NCI-H2171 (cell line): ENCODE data around the gene TRPM2.

ENCODE experiments used
- DNase-seq: peaks from one replicate; lab custom pipeline; 2025; lab: John Stamatoyannopoulos, UW

The TRPM2 gene

GRCh38 chr21:44431300-44431699, 77.9 kb downstream of the TRPM2 start:
- no peak for DNase-seq

- no peak for DNase-seq
These were observed 79.7 kb downstream of the TRPM2 start for GRCh38 chr21:44432841-44433790.

- no peak for DNase-seq
These were observed 80.6 kb downstream of the TRPM2 start for GRCh38 chr21:44433791-44434567.

- DNase-seq, result no peak
These were observed 81.1 kb downstream of the TRPM2 start for GRCh38 chr21:44434568-44434925.

- no peak for DNase-seq
These were observed 81.7 kb downstream of the TRPM2 start for GRCh38 chr21:44434936-44435635.

DNA sequence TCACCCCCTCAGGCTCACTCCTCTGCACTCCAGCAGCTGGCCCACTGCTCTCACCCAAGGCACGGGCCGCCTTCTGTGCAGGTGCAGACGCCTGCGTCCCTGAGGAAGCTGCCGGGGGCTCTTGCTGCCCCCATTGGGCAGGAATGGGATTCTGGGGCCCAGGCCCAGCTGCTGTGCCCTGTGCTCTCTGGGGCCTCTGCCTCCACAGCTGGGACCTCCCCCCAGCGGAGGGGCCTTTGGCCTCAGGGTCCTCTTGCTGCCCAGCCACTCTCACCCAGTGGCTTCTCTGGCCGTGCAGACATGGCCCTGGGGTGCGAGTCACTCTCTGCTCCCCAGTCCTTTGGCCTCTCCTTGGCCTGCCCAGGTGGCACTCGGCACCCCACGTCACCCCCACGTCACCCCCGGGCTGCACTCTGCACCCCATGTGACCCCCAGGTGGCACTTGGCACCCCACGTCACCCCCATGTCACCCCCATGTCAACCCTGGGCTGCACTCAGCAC, 82.7 kb downstream of the TRPM2 start:
- no peak for DNase-seq

DNA sequence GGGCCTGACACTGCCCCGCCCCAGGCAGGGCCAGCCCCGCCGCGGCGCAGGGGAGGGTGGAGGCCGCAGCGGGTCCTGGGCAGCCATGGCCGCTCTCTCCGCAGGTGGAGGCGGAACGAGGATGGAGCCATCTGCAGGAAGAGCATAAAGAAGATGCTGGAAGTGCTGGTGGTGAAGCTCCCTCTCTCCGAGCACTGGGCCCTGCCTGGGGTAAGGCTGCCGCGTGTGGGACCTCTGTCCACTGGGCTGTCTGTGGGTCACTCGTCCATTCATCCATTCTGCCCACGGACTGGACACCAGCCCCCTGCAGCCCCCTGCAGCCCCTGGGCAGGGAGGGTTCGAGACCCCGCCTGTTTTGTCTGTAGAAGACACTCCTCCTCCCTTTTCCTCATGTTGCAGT, 83.5 kb downstream of the TRPM2 start:
- DNase-seq, result no peak

- DNase-seq, result no peak
These were observed 83.9 kb downstream of the TRPM2 start for GRCh38 chr21:44437371-44437695.

DNA sequence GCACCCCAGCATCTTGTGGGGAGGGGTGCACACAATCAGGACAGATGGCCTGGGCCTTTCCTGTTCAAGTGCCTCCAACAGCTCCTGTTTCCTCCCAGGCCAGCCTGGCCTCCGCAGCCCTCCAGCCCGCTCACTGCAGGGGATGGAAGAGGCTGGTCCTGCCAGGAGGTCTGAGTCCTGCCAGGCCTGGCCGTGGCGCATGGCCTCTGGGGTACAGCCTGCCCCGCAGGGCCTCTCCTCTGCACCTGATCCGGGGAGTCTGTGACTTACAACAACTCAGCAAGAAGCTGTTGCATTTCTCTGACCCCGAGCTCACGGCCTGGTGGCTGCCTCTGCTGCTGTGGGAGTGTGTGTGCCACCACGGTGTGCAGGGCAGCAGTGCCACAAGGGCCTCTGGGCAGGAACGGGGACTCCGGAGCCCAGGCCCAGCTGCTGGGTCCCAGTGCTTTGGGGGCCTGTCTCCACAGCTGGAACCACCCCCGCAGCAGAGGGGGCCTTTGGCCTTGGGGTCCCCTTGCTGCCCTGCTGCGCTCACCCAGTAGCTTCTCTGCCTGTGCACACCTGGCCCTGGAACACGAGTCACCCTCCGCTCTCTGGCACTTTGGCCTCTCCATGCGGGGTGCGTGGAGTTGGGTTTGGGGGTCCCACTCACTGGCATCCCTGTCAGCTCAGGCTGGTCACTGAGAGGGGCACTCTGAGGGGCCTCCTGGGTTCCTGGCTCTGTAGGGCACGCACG, 84.4 kb downstream of the TRPM2 start:
- DNase-seq, result no peak

DNA sequence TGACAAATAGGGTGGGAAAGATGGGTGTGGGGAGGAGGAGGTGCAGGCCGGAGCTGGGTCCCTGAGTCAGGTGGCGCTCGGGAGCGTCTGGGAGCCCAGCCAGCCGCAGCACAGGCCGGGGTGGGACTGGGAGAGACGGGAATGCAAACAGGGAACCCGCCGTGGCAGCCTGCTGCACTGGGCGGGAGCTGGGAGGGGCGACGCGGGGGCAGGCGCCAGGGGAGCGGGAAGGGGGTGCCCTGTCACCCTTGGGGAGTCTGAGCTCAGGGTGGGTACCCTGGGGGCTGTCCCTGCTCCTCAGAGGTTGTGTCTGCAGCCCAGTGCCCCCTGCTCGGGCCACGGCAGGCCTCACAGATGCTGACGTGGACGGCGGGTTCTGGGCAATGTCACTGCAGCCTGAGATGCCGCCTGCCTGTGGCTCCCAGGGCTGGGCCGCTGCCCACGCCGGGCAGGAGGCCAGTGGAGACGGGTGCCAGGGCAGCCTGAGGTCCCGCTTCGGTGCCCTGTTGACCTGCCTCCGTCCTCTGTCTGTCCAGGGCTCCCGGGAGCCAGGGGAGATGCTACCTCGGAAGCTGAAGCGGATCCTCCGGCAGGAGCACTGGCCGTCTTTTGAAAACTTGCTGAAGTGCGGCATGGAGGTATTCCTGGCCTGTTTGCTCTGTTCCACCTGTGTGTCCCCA, 85.2 kb downstream of the TRPM2 start:
- no peak for DNase-seq

GRCh38 chr21:44439211-44439600, 85.8 kb downstream of the TRPM2 start:
- no peak for DNase-seq

DNA sequence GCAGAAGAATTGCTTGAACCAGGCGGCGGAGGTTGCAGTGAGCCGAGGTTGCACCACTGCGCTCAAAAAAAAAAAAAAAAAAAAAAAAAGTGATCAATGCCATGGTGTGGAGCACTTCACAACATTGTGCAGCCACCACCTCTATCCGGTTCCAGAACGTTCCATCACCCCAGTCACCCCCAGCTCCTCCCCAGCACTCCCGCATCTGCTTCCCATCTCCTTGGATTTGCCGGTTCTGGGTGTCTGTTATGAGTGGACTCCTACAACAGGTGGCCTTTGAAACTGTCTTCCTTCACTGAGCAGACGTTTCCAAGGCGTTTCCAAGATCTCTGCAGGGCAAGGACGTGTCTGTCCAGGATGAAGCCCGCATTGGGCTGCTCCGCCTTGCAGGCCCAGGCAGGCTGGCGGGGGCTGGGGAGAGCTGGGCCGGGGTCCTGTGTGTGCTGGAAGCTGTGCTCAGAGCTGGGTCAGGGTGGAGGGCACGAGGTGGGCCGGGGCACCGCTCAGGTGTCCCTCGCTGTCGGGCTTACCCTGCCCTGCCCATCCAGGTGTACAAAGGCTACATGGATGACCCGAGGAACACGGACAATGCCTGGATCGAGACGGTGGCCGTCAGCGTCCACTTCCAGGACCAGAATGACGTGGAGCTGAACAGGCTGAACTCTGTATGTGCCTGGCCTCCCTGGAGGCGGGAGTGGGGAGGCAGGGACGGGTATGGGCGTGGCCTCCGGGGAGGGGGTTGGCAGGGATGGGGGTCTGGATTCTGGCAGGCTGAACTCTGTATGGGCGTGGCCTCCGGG, 87.0 kb downstream of the TRPM2 start:
- DNase-seq, result no peak

DNA sequence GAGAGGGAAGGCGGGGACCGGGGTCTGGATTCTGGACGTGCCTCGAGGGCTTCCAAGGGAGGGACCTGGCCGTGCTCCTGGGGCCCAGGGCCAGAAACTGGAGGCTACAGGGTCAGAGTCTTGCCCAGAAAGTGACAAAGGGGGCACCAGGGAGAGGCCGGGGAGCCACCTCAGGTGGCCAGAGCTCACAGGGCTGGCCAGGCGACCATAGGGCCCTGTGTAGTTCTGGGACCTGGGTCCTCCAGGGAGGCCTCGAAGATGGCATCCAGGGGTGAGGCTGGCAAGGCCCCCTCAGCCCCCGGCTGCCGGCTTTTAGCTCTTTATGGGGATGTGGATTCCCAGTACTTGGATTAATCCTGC, 87.6 kb downstream of the TRPM2 start:
- no peak for DNase-seq

GRCh38 chr21:44441581-44442265, 88.3 kb downstream of the TRPM2 start:
- no peak for DNase-seq

GRCh38 chr21:44442266-44443125, 89.1 kb downstream of the TRPM2 start:
- DNase-seq, result no peak

- DNase-seq, result no peak
These were observed 90.0 kb downstream of the TRPM2 start for GRCh38 chr21:44443291-44443890.

GRCh38 chr21:44443891-44444285, 90.5 kb downstream of the TRPM2 start:
- DNase-seq, result no peak

DNA sequence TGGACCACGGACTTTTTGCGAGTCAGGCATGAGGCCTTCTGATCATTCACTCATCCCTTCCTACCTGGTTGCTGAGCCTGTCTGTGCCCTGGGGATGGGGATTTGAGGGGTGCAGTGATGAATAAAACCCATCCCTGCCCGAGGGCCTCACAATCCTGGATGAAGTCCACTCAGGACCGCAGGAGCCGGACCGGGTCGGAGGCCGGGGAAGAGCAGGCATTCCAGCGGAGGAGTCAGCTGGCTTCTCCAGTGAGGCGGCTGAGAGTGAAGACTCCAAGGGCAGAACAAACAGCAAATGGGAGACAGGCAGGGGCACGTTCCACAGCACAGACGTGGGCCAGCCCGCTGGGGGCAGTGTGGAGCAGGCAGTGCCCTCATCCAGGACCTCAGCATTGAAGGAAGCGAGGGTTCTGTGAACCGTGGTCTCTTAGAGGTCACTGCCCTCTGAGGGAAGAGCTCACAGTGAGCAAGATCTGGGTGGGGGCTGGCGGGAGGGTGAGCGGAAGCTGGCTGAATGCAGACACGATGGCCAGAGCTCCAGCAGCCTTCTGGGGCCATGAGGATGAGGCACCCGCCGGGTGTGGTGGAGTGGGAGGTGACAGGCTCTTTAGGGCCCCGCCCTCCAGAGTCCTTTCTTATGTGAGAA, 91.0 kb downstream of the TRPM2 start:
- no peak for DNase-seq
